GM18858 (cell line): ENCODE data around the gene NUDT14.

Source experiments
- ATAC-seq: cut with Tn5 transposase; IDR thresholded peaks from one replicate; pipeline ENCODE4 v1.9.1; 2021; ENCODE audit not compliant: unreplicated experiment

Gene NUDT14

DNA sequence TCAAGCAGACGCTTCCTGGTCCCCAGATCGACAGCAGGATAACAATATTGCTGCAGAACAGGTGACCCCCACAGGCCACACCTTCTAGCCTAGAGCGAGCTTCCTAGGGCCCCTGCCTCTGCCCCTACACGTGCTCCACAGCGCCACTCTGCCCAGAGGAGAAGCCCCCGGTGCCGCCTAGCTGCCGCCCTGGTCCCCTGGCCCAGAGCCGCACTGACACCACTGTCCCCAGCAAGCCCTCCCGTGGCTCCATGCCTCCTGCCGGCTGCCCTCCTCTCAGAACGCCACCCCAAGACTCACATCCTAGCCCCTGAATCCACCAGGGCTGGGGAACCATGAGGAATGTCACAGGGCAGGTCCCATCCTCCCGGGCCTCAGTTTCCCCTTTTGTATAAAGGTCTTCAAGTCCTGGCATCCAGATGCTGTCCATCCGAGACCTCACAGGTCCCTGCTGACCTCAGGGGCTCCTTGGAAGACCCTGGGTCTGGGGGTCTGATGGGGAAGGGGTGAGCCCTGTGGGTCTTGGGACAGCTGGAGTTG, 43.6 kb downstream of the NUDT14 start:
- ATAC-seq: no peak

GRCh38 chr14:105136401-105137322, 44.5 kb downstream of the NUDT14 start:
- ATAC-seq: no peak

- no peak for ATAC-seq
Measured at GRCh38 chr14:105135700-105136395, 45.3 kb downstream of the NUDT14 start.

DNA sequence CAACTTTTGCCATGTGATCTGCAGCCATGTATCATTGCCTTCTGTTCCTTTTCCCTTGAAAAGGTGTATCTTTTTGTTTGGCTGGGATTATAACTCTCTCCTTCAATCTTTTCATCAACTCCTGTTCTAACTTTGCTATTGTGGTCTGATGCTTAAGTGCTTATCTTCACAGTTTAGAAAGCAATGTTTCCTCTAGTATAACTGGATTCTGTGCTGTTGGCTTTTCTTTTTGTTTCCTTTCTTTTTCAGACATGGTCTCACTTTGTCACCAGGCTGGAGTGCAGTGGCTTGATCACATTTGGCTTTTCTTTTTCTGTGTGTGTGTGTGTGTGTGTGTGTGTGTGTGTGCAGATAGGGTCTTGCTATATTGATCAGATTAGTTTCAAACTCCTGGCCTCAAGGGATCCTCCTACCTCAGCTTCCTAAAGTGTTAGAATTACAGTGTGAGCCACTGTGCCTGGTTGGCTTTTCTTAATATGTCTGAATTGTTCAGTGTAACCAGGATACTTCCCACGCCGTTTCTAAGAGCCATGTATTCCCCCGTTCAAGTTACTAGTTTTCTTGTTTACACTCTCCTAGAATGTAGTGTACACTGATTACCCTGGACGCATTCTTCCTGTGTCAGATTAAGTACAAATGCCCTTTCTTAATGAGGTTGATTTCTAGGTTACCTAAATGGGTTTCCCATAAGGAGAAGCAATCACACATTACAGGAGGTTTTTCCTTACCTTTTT, 48.0 kb downstream of the NUDT14 start:
- ATAC-seq: no peak

- ATAC-seq: no peak
Measured at GRCh38 chr14:105131241-105131640, 49.9 kb downstream of the NUDT14 start.

- no peak for ATAC-seq
Measured at GRCh38 chr14:105128059-105128458, 53.1 kb downstream of the NUDT14 start.

GRCh38 chr14:105126981-105127329, 54.2 kb downstream of the NUDT14 start:
- ATAC-seq: no peak

GRCh38 chr14:105126126-105126980, 54.8 kb downstream of the NUDT14 start:
- ATAC-seq: no peak

DNA sequence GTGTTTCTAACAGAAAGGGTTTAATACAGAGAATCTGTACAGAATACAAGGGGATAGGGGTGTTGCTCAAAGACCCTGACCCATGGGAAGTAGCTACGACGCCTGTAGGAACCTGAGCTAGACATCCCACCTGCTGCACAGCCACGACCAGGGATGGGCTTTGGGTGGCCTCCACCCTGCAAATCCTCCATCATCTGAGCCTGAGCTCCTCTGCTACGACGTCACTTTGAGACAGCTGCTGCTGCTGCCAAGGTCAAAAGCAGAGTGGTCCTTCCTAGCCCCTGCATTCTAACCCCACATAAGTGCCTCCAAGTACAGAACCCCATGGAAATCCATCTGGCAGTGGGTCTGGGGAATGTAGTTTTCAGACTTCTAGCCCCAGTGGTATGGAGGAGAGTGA, 56.3 kb downstream of the NUDT14 start:
- ATAC-seq: no peak

GRCh38 chr14:105123981-105124765, 56.9 kb downstream of the NUDT14 start:
- ATAC-seq: no peak

DNA sequence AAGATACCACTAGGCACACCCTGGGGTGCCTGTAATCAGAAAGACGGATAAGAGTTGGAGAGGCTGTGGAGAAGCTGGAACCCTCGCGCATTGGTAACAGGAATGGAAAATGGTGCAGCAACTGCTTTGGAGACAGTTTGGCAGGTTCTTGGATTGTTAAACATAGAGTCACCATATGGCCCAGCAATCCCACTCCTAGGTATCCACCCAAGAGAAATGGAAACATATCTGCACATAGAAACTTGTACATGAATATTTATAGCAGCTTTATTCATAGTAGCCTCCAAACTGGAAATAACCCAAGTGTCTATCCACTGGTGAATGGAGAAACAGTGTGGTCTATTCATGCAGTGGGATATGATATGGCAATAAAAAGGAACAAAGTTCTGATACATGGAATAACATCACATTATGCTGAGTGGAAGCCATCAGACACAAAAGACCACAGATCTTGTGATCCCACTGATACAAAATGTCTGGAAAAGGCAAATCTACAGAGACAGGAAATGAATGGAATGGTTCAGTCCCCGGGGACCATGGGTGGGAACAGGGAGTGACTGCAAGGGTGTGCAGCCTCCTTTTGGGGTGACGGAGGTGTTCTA, 57.9 kb downstream of the NUDT14 start:
- ATAC-seq: no peak
